DOHH2 (cell line): ENCODE data around the gene POP5.

Experiments
- H3F3A ChIP-seq: fragments of 200-600 bp; sonication (generic), shearing (Covaris generic); 2 replicates; pipeline ENCODE4 v1.6.0; 2016; ENCODE audit warnings: antibody characterized with exemption, mild to moderate bottlenecking; ENCODE audit not compliant: control insufficient read depth, insufficient read depth
- H3K27ac ChIP-seq: fragments of 200-600 bp; sonication (generic); 2 replicates; pipeline ENCODE4 v1.5.1; 2014; ENCODE audit warnings: low read depth, mild to moderate bottlenecking, low read length, moderate library complexity
- H3K27me3 ChIP-seq: fragments of 200-600 bp; sonication (generic); 2 replicates; pipeline ENCODE4 v1.6.1; 2014; ENCODE audit warnings: mild to moderate bottlenecking, low read length, mixed read lengths; ENCODE audit not compliant: control insufficient read depth
- H3K36me3 ChIP-seq: fragments of 200-600 bp; sonication (generic); 2 replicates; pipeline ENCODE4 v1.6.1; 2014; ENCODE audit warnings: mild to moderate bottlenecking, low read length, moderate library complexity, mixed read lengths; ENCODE audit not compliant: control insufficient read depth
- H3K4me1 ChIP-seq: fragments of 200-600 bp; sonication (generic); 2 replicates; pipeline ENCODE4 v1.6.1; 2014; ENCODE audit warnings: mild to moderate bottlenecking, low read length, mixed read lengths; ENCODE audit not compliant: control insufficient read depth
- H3K4me2 ChIP-seq: fragments of 200-600 bp; sonication (generic); 2 replicates; pipeline ENCODE4 v1.6.0; 2014; ENCODE audit warnings: mild to moderate bottlenecking, low read length, moderate library complexity
- H3K4me3 ChIP-seq: fragments of 200-600 bp; sonication (generic); 2 replicates; pipeline ENCODE4 v1.5.1; 2014; ENCODE audit warnings: mild to moderate bottlenecking, low read length, mixed read lengths
- H3K79me2 ChIP-seq: fragments of 200-600 bp; sonication (generic); 2 replicates; pipeline ENCODE4 v1.6.1; 2014; ENCODE audit warnings: mild to moderate bottlenecking, low read length, mixed read lengths; ENCODE audit not compliant: control insufficient read depth
- H3K9me2 ChIP-seq: fragments of 200-600 bp; sonication (generic); replicated peaks from 2 replicates; pipeline ENCODE4 v1.6.1; 2014; ENCODE audit warnings: mild to moderate bottlenecking, low read length, mixed read lengths; ENCODE audit not compliant: control insufficient read depth
- H3K9me3 ChIP-seq: fragments of 200-600 bp; sonication (generic); 2 replicates; pipeline ENCODE4 v1.6.1; 2014; ENCODE audit warnings: antibody characterized with exemption, low read length, mixed read lengths; ENCODE audit not compliant: control insufficient read depth, insufficient read depth
- H4K20me1 ChIP-seq: fragments of 200-600 bp; sonication (generic); 2 replicates; pipeline ENCODE4 v1.6.0; 2014; ENCODE audit warnings: low read depth, mild to moderate bottlenecking, antibody characterized with exemption, low read length, moderate library complexity; ENCODE audit not compliant: control insufficient read depth, insufficient read depth
- CTCF ChIP-seq: fragments of 200-600 bp; sonication (generic); IDR thresholded peaks from one replicate; pipeline ENCODE4 v1.5.1; 2014; ENCODE audit warnings: antibody characterized with exemption, mild to moderate bottlenecking, low read depth, low read length; ENCODE audit not compliant: poor library complexity, severe bottlenecking
- EZH2phosphoT487 ChIP-seq: fragments of 200-600 bp; sonication (generic); IDR thresholded peaks from 2 replicates; pipeline ENCODE4 v1.6.1; 2017; ENCODE audit warnings: borderline replicate concordance, mild to moderate bottlenecking, antibody characterized with exemption, low read length, moderate library complexity, mixed read lengths

The POP5 gene

GRCh38 chr12:120596901-120597300, 15.7 kb upstream of the POP5 start:
- Histone ChIP-seq H3F3A (no peaks in the 10 kb centered on the region), H4K20me1 (no peaks in the 10 kb centered on the region), H3K27me3 (peaks cover 29% of the 10 kb centered on the region), H3K4me3 (no peak overlapping the region), H3K27ac (no peak overlapping the region), H3K4me2 (no peak overlapping the region), H3K9me2 (no peaks in the 10 kb centered on the region), H3K36me3 (no peaks in the 10 kb centered on the region), H3K9me3 (no peaks in the 10 kb centered on the region), H3K79me2 (no peaks in the 10 kb centered on the region), H3K4me1 (no peaks in the 10 kb centered on the region)
- TF ChIP-seq EZH2phosphoT487 (no peak), CTCF (no peak)

- Histone ChIP-seq H3K4me2 (no peak overlapping the region), H3F3A (no peaks in the 10 kb centered on the region), H3K4me1 (no peaks in the 10 kb centered on the region), H4K20me1 (no peaks in the 10 kb centered on the region), H3K4me3 (no peak overlapping the region), H3K9me2 (no peaks in the 10 kb centered on the region), H3K79me2 (no peaks in the 10 kb centered on the region), H3K36me3 (no peaks in the 10 kb centered on the region), H3K27me3 (peaks cover 6% of the 10 kb centered on the region), H3K27ac (no peak overlapping the region), H3K9me3 (no peaks in the 10 kb centered on the region)
- no peak for TF ChIP-seq EZH2phosphoT487
- TF ChIP-seq CTCF, result no peak
Measured at GRCh38 chr12:120592121-120593049, 11.2 kb upstream of the POP5 start.

GRCh38 chr12:120590741-120591407, 9.7 kb upstream of the POP5 start:
- TF ChIP-seq CTCF, result no peak
- no peak for TF ChIP-seq EZH2phosphoT487
- no peaks in the 10 kb centered on the region for H4K20me1 ChIP-seq
- no peak overlapping the region for H3K27ac ChIP-seq
- H3K4me3 ChIP-seq, result no peak overlapping the region
- H3K27me3 ChIP-seq, result peaks cover 3% of the 10 kb centered on the region
- no peaks in the 10 kb centered on the region for H3K4me1 ChIP-seq
- H3F3A ChIP-seq, result no peaks in the 10 kb centered on the region
- H3K4me2 ChIP-seq, result no peak overlapping the region
- no peaks in the 10 kb centered on the region for H3K9me2 ChIP-seq
- no peaks in the 10 kb centered on the region for H3K79me2 ChIP-seq
- no peaks in the 10 kb centered on the region for H3K36me3 ChIP-seq
- no peaks in the 10 kb centered on the region for H3K9me3 ChIP-seq
